Mesenchymal stem cell (in vitro differentiated cells and primary cell): ENCODE data around the gene GNB3.
A peak's percentile ranks its signal among the peaks of the same experiment; 100 is the strongest.

Experiments
- DNase-seq: peaks from one replicate; pipeline ENCODE4 v3.0.0-alpha.2; 2013
- H2AFZ ChIP-seq: one replicate; pipeline ENCODE4 v1.6.1; 2013; ENCODE audit warnings: low read depth, mild to moderate bottlenecking, control low read depth, inconsistent platforms, low read length, moderate library complexity
- H2AK5ac ChIP-seq: 2 replicates; pipeline ENCODE4 v1.6.1; 2013; ENCODE audit warnings: low read length, moderate library complexity, mild to moderate bottlenecking, inconsistent platforms; ENCODE audit not compliant: severe bottlenecking
- H2BK120ac ChIP-seq: one replicate; pipeline ENCODE4 v1.6.1; 2013; ENCODE audit warnings: low read depth, mild to moderate bottlenecking, inconsistent platforms, low read length, moderate library complexity
- H2BK12ac ChIP-seq, 2 experiments: one replicate each; pipeline ENCODE4 v1.6.1; 2013; ENCODE audit warnings: inconsistent platforms in 2 of 2, low read length in 2 of 2, mild to moderate bottlenecking in 2 of 2, moderate library complexity in 2 of 2, control low read depth in 1 of 2
- H2BK15ac ChIP-seq: one replicate; pipeline ENCODE4 v1.6.1; 2013; ENCODE audit warnings: mild to moderate bottlenecking, low read depth, inconsistent platforms; ENCODE audit not compliant: poor library complexity, severe bottlenecking
- H2BK5ac ChIP-seq: 2 replicates; pipeline ENCODE4 v1.6.1; 2013; ENCODE audit warnings: low read depth, mild to moderate bottlenecking, low read length, control low read depth, inconsistent platforms; ENCODE audit not compliant: poor library complexity, severe bottlenecking
- H3K14ac ChIP-seq, 2 experiments: one replicate each; pipeline ENCODE4 v1.6.1; 2013; ENCODE audit warnings: inconsistent platforms in 2 of 2, low read length in 2 of 2, control low read depth in 1 of 2, mild to moderate bottlenecking in 1 of 2, moderate library complexity in 1 of 2
- H3K18ac ChIP-seq, 2 experiments: one replicate each; pipeline ENCODE4 v1.6.1; 2013; ENCODE audit warnings: inconsistent platforms in 2 of 2, low read length in 2 of 2, control low read depth in 1 of 2, low read depth in 1 of 2, mild to moderate bottlenecking in 1 of 2
- H3K23ac ChIP-seq, 2 experiments: one replicate each; pipeline ENCODE4 v1.6.1; 2013; ENCODE audit warnings: inconsistent platforms in 2 of 2, low read length in 2 of 2, mild to moderate bottlenecking in 2 of 2, moderate library complexity in 2 of 2, control low read depth in 1 of 2
- H3K27ac ChIP-seq: 2 replicates; pipeline ENCODE4 v1.5.1; 2013; ENCODE audit warnings: mild to moderate bottlenecking, moderate library complexity, low read length, control low read depth, inconsistent platforms; ENCODE audit not compliant: poor library complexity, severe bottlenecking
- H3K27me3 ChIP-seq, 2 experiments: 2 replicates each; pipeline versions ENCODE4 v1.6.1 to v1.7.0; 2013; ENCODE audit warnings: low read length in 2 of 2, mild to moderate bottlenecking in 2 of 2, moderate library complexity in 2 of 2, control low read depth in 1 of 2, inconsistent platforms in 1 of 2; ENCODE audit not compliant: control insufficient read depth in 1 of 2, insufficient read depth in 1 of 2
- H3K36me3 ChIP-seq, 2 experiments: 2 replicates each; pipeline versions ENCODE4 v1.6.1 to v1.7.0; 2013; ENCODE audit warnings: low read length in 2 of 2, control low read depth in 1 of 2, inconsistent platforms in 1 of 2, low read depth in 1 of 2, mild to moderate bottlenecking in 1 of 2; ENCODE audit not compliant: insufficient read depth in 2 of 2, control insufficient read depth in 1 of 2
- H3K4ac ChIP-seq, 2 experiments: one replicate each; pipeline ENCODE4 v1.6.1; 2013; ENCODE audit warnings: inconsistent platforms in 2 of 2, low read length in 2 of 2, mild to moderate bottlenecking in 2 of 2, moderate library complexity in 2 of 2, control low read depth in 1 of 2, low read depth in 1 of 2
- H3K4me1 ChIP-seq: 2 replicates; pipeline ENCODE4 v1.6.1; 2013; ENCODE audit warnings: low read depth, low read length, control low read depth; ENCODE audit not compliant: control insufficient read depth, insufficient read depth
- H3K4me2 ChIP-seq: 2 replicates; pipeline ENCODE4 v1.6.1; 2013; ENCODE audit warnings: low read length, mild to moderate bottlenecking, inconsistent platforms; ENCODE audit not compliant: poor library complexity, severe bottlenecking
- H3K4me3 ChIP-seq, 2 experiments: 2 replicates each; pipeline versions ENCODE4 v1.5.1 to v1.7.0; 2013; ENCODE audit warnings: low read length in 2 of 2, mild to moderate bottlenecking in 2 of 2, control low read depth in 1 of 2, low read depth in 1 of 2; ENCODE audit not compliant: insufficient read depth in 1 of 2
- H3K79me1 ChIP-seq: replicated peaks from 2 replicates; pipeline ENCODE4 v1.6.1; 2013; ENCODE audit warnings: mild to moderate bottlenecking, control low read depth, low read length, inconsistent platforms; ENCODE audit not compliant: poor library complexity, severe bottlenecking
- H3K9ac ChIP-seq: 2 replicates; pipeline ENCODE4 v1.7.0; 2013; ENCODE audit warnings: mild to moderate bottlenecking, low read length, moderate library complexity
- H3K9me3 ChIP-seq: 2 replicates; pipeline ENCODE4 v1.7.0; 2013; ENCODE audit warnings: mild to moderate bottlenecking, low read length; ENCODE audit not compliant: control insufficient read depth
- H4K8ac ChIP-seq: one replicate; pipeline ENCODE4 v1.6.1; 2013; ENCODE audit warnings: inconsistent platforms, mild to moderate bottlenecking, low read length, moderate library complexity
- H4K91ac ChIP-seq: one replicate; pipeline ENCODE4 v1.6.1; 2013; ENCODE audit warnings: mild to moderate bottlenecking, low read length, inconsistent platforms
- WGBS: methylation state at CpG from one replicate; pipeline ENCODE4 v1.1.7; 2013; ENCODE audit warnings: mixed read lengths; 5-methylcytosine and 5-hydroxymethylcytosine counted together

The GNB3 gene

GRCh38 chr12:6866920-6867412 lies 26.2 kb downstream of the GNB3 start:
- WGBS, result 10% methylated on average over 33 of the region's 33 CpGs

DNA sequence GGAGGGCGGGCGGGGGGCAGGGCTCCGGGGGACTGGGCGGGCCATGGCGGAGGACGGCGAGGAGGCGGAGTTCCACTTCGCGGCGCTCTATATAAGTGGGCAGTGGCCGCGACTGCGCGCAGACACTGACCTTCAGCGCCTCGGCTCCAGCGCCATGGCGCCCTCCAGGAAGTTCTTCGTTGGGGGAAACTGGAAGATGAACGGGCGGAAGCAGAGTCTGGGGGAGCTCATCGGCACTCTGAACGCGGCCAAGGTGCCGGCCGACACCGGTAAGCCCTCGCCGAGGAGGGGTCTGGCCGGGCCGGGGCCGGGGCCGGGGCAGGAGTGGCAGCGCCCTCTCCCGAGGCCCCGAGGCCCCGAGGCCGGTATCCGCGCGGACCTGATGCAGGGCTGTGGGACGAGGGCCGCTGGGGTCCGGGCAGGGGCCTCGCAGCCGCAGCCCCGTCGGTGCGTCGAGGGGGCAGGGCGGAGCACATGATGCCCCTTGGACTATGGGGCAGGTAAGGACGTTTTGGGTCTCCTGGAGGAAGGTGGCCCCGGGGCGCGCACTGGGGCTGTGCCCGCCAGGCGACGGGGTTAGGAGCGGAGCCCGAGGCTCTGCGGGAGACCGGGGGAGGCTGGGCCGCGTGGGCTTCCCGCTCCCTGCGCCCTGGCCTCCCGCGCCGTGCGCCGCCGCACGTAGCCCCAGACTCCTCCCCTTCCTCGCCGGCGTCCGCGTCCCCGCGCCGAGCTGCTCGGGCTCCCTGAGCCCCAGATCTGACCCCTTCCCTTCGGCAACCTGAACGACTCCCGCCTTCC lies 26.9 kb downstream of the GNB3 start, which contains the start of gene TPI1:
TPI1 (plus strand) TSS at position 119 of the 798 bp plus-strand sequence; CDS start at position 155, 36 bp downstream.
- Histone ChIP-seq H4K8ac (peak within 1 kb of the TSS; percentile 89), H3K4me1 (peaks cover 28% of the 10 kb centered on the region), H3K27me3 (no peaks in the 10 kb centered on the region), H2BK120ac (peak within 1 kb of the TSS; percentile 67), H2AK5ac (peak within 1 kb of the TSS; percentile 77), H3K9me3 (no peaks in the 10 kb centered on the region), H2BK12ac (peak within 1 kb of the TSS in 1 of 2 experiments; percentile 74), H2BK15ac (peak within 1 kb of the TSS; percentile 73), H4K91ac (peak within 1 kb of the TSS; percentile 97), H2AFZ (peak within 1 kb of the TSS; percentile 78), H2BK5ac (peak within 1 kb of the TSS; percentile 75), H3K9ac (peak within 1 kb of the TSS; percentile 97), H3K4me2 (peak within 1 kb of the TSS; percentile 87), H3K79me1 (peaks cover 7% of the 10 kb centered on the region), H3K23ac (peak within 1 kb of the TSS; percentile 53 to 96), H3K18ac (peak within 1 kb of the TSS; percentile 82 to 97), H3K4me3 (peak within 1 kb of the TSS; percentile 94 to 95), H3K36me3 (peaks cover 63 to 66% of the 10 kb centered on the region in 2 experiments), H3K14ac (peak within 1 kb of the TSS; percentile 68 to 94), H3K27ac (peak within 1 kb of the TSS; percentile 66), H3K4ac (peak within 1 kb of the TSS; percentile 93 to 99)
- peak; percentile 83 for DNase-seq
- WGBS, result under 1% methylated on average over 62 of the region's 86 CpGs

More at GRCh38 chr12:6866920-6867412, 26.2 kb downstream of the GNB3 start:
- H3K36me3 ChIP-seq, result peaks cover 70% of the 10 kb centered on the region in 2 experiments
- H3K4me3 ChIP-seq, result peak overlapping the region; percentile 48 to 83
- no peak for DNase-seq
- no peaks in the 10 kb centered on the region for H3K9me3 ChIP-seq
- peak overlapping the region; percentile 55 to 89 for H3K4ac ChIP-seq
- H4K8ac ChIP-seq, result peak overlapping the region; percentile 71
- no peak overlapping the region for H2BK120ac ChIP-seq
- no peak overlapping the region for H2AK5ac ChIP-seq
- H4K91ac ChIP-seq, result no peak overlapping the region
- H3K9ac ChIP-seq, result peak overlapping the region; percentile 91
- H2AFZ ChIP-seq, result peak overlapping the region; percentile 78
- H3K79me1 ChIP-seq, result peaks cover 7% of the 10 kb centered on the region
- H2BK12ac ChIP-seq, result peak overlapping the region in 1 of 2 experiments; percentile 57
- H3K14ac ChIP-seq, result peak overlapping the region in 1 of 2 experiments; percentile 91
- peak overlapping the region; percentile 87 for H3K4me2 ChIP-seq
- H3K23ac ChIP-seq, result peak overlapping the region in 1 of 2 experiments; percentile 96
- no peaks in the 10 kb centered on the region for H3K27me3 ChIP-seq
- no peak overlapping the region for H2BK5ac ChIP-seq
- peak overlapping the region; percentile 63 for H3K27ac ChIP-seq
- H2BK15ac ChIP-seq, result peak overlapping the region; percentile 73
- peaks cover 26% of the 10 kb centered on the region for H3K4me1 ChIP-seq
- H3K18ac ChIP-seq, result peak overlapping the region; percentile 23 to 88

- DNase-seq, result peak; percentile 45
- peaks cover 4% of the 10 kb centered on the region for H3K79me1 ChIP-seq
- 7% methylated on average over 21 of the region's 22 CpGs for WGBS
Observed at GRCh38 chr12:6868211-6869048, 27.7 kb downstream of the GNB3 start.

More at GRCh38 chr12:6868211-6869048, 27.7 kb downstream of the GNB3 start:
- H3K36me3 ChIP-seq, result peaks cover 55 to 59% of the 10 kb centered on the region in 2 experiments
- H2BK5ac ChIP-seq, result no peak overlapping the region
- H3K4me2 ChIP-seq, result peak overlapping the region; percentile 85
- no peak overlapping the region for H2BK15ac ChIP-seq
- H3K4ac ChIP-seq, result no peak overlapping the region
- H2AK5ac ChIP-seq, result no peak overlapping the region
- peak overlapping the region; percentile 11 for H3K27ac ChIP-seq
- no peaks in the 10 kb centered on the region for H3K9me3 ChIP-seq
- peak overlapping the region; percentile 97 for H3K9ac ChIP-seq
- peaks cover 28% of the 10 kb centered on the region for H3K4me1 ChIP-seq
- H2AFZ ChIP-seq, result no peak overlapping the region
- H4K91ac ChIP-seq, result no peak overlapping the region
- no peak overlapping the region for H2BK120ac ChIP-seq
- peak overlapping the region in 1 of 2 experiments; percentile 97 for H3K18ac ChIP-seq
- H4K8ac ChIP-seq, result no peak overlapping the region
- H3K27me3 ChIP-seq, result no peaks in the 10 kb centered on the region
- no peak overlapping the region for H3K23ac ChIP-seq
- no peak overlapping the region for H2BK12ac ChIP-seq
- H3K4me3 ChIP-seq, result peak overlapping the region; percentile 94 to 95
- H3K14ac ChIP-seq, result peak overlapping the region in 1 of 2 experiments; percentile 80
